ENCODE measurements around the gene ANKRD62. TPM values are rescaled to one million over a fixed set of nuclear protein-coding genes. Genes with fewer than 3 reads are reported as not detected.
A peak's percentile ranks its signal among the peaks of the same experiment; 100 is the strongest.
"Not testable (repeated sequence)": the region's sequence is repeated elsewhere in the genome, so short reads cannot be mapped to it uniquely, and the experiment has no call there.

The ANKRD62 gene
- total RNA-seq, 1 experiment from 2014 or later, result not detected

DNA sequence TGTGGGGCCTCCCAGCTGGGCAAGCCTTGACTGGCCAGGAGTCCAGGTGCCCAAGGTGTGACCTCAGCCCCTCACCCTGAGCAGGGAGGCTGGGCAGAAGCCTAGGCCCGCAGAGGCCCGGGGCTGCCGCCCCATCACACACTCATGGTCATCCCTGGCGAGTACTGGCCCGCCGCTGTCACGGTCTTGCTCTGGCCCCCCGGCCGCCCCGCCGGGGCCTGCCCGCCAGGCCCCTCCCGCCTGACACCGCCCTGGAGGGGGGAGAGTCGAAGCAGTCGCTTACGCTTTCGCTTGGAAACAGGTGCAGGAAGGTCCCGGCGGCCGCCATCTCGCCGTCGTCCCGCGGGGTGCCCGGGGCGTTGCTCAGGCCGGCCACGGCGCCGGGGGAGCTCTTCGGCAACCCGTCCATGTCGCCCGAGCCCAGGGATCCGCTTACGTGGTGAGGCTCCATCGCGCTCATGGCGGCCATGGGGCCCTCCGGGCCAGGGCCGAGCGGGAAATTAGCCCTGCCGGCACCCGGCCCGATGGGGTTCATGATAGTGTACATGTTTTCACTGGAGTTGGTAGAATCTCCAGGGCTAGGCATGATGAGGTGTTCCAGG lies 26.6 kb upstream of the ANKRD62 start:
- DNase-seq (ENCODE audit: low read depth), result no peak

DNA sequence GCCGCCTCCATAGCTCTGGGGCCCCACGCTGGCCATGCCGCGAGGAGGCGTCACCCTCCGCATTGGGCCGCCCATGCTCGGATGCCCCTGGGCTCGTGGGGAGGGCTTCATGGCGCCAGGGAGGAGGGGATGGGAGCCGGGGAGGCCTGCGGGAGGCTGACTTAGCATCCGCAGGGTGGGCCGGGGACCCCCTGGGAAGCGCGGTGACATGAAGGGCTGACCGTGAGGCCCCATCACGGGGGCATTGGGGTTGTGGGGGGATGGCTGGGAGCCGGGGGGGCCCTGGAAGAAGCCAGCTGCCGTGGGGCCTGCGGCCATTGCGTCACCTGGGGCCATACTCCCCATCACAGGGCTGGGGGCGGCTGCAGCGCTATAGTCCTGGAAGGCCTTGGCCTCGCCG lies 26.0 kb upstream of the ANKRD62 start:
- DNase-seq (ENCODE audit: low read depth), result no peak

DNA sequence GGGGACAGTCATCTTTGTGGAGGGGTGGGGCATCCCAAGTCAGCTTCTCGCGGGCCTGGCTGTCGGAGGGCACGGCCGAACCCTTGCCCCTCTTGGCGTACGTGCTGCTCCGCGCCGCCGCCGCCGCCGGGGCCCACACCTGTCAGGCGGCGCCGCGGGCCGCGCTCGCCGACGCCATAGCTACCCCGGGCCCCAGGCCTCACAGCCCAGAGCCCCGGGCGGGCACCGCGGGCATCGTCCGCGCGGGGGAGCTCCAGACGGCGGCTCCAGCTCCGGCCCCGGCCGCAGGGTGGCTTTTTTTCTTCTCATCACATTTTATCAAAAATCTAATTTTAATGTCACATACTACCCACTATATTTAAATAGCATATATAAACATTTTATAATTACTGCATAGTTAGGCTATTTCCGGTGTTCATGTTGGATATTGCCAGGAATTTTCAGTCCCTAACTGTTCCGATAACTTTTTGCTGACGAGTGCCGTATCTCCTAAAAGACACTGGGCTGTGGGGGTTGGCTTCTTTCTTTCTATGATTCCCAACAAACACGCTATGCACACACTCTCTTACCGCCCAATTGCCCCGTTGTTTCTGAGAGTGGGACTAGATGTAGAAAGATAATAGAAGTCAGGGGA lies 25.2 kb upstream of the ANKRD62 start:
- DNase-seq (ENCODE audit: low read depth), result not testable (repeated sequence)

DNA sequence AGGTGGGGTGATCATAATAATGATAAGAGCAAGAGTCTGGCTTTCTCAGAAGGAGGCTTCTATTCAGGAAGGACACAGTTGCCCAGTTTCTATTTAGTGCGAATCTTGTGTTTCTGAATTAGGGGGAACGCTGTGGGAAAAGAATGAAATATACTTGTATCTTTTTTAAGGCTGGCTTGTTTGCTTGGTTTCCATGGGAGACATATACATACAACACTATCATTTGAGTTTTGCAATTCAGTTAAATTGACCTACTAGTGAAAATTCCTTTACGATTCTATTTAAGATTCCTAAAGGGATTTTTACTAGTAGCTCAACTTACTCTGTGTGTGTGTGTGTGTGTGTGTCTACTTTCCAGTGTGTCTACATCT lies 24.7 kb upstream of the ANKRD62 start:
- no peak for DNase-seq (ENCODE audit: low read depth)

DNA sequence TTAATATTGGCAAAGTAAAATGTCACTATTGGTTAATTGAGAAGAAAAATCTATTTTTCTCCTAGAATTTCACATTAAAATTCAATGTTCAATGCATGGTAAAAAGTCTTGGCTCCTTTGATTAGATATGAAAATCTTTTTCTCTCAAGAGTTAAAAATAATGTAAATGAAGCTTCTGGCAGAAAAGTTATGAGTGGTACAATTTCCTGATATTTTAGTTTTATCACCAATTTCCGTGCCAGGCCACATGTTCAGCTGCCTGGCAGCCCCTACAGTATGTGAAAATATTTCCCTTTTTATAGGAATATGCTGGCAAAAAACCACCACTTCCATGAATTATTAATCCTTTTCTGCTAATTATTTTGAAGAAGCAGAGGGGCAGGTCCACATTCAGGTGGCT lies 22.6 kb upstream of the ANKRD62 start:
- DNase-seq (ENCODE audit: low read depth), result not testable (repeated sequence)

DNA sequence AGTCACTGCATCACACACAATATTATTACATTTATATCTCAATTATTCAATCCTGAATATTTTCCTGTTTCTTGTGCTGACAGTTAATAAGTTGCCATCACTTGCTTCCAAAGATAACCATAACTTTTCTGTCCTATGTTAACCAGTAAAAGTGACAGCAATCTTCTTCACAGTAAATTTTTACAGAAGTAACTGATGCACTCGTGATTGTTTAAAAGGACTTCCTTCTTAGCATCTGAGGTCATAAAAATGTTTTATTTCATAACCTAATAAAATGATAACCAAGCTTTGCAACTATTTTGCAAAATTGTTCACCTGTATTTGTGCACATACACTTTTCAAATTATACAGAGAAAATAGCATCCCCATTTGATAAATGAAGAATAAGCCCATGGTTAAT lies 20.6 kb upstream of the ANKRD62 start:
- DNase-seq (ENCODE audit: low read depth), result no peak

DNA sequence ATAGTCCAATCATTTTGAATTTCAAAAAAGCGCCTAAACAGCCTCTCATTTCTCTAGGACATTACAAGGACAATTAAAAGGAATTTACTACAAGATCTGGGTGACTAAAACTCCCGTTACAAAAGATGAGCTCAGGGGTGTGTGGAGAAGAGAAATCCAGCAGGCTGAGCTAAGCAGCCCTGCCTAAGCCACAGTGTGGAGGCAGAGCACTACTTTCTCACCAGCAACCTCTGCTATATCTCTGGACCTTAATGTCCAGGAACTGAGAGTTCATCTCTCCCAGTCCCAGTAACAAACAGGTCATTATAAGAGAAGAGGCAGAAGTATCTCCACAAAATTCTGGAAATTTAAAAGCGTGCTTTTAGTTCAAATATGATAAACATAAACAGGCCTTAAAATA lies 18.9 kb upstream of the ANKRD62 start:
- DNase-seq (ENCODE audit: low read depth), result no peak

DNA sequence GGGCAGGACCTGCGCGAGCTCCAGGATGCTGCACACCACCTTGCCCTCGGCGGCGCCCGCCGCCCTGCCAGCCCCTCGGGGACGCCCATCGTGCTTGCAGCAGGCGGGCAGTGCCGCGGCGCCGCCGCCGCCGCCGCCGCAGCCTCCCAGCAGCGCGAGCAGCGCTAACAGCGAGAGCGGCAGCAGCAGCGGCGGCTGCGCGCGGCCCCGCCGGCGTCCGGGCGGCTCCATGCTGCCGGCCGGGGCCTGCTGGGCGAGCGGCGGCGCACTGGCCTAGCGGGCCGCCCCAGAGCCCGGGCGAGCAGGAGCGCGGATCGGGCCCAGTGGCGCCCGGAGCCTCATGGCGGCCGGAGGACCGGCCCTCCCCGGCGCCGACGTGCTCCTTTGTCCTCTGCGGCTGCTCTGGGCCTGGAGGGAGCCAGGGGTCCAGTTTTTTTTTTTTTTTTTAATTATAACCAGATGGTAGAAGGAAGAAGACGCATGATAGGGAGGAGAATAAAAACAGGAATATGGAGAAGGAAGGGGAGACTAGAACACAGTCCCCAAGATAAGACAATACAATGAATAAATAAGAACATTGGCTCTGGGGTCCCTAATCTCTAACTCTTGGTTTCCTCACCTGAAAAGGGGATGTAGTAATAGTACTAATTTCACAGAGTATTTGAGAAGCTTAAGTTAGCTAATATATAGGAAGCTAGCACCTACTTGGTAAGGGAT lies 17.1 kb upstream of the ANKRD62 start:
- no peak for DNase-seq (ENCODE audit: low read depth)

DNA sequence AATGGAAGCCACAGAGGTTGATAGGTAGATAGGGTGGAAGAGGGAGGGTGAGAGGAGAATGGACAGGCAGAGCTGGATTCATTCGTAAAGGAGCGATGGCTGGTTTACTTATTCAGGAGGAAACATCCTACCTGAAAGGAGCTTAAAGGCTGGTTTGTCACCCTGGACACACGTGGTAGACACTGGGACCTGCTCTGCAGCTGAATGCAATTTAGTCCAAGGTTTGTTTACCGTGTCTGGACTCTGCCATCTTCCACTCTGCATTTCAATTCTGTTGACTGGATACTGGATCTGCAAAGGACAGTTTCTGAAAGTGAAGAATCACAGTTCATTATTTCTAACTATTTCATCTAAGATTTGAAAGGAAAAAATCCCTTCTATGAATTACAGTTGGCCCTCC lies 15.6 kb upstream of the ANKRD62 start:
- DNase-seq (ENCODE audit: low read depth), result not testable (repeated sequence)

DNA sequence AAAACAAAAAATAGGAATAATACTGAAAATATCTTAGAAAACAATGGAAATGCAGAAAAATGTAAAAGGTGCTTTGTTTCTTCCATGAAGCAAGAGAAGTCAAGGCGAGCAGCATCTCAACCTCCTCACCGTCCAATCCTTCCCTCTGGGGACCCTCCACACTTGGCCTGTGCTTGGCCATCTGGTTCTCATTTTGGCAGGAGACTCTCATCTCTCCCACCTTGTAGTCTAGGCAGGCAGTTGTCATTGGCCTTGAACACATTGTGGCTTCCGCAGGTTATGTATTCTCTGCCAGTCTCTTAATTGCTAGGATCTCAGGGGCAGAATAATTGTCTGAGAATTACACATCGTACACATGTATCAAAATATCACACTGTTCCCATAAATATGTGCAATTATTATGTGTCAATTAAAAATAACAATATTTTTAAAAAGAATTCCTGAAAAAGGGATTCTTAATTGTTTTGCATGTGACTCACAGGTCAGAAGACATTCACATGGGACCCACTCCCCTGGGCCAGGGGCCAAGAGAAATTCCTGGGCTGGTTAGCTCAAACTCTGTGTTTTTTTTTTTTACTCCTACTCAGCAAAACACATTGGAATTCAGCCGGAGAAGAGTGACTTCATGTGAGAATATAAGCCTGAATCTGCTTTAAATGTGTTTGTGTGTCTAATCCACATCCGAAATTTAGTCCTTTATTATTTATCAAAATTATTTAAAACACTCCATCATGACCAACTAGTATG lies 14.0 kb upstream of the ANKRD62 start:
- DNase-seq (ENCODE audit: low read depth), result no peak

DNA sequence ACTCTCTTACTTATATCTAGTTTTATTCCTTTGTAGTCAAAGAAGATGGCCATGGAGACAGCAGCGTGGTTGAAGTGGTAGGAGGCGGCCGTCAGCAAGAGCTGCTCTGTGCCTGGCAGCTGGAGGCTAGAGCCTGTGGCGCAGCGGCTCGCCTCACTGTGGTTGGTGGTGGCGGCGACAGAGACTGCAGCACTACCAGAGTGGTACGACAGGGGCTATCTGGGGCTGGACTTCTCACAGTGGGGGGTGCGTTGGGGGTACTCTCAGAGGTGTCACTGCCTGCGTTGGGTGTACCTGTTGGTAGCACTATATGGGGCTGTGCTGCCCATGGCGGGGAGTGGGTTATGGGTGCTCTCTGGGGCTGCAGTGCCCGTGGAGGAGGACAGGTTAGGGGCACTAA lies 8.5 kb upstream of the ANKRD62 start:
- no peak for DNase-seq (ENCODE audit: low read depth)

DNA sequence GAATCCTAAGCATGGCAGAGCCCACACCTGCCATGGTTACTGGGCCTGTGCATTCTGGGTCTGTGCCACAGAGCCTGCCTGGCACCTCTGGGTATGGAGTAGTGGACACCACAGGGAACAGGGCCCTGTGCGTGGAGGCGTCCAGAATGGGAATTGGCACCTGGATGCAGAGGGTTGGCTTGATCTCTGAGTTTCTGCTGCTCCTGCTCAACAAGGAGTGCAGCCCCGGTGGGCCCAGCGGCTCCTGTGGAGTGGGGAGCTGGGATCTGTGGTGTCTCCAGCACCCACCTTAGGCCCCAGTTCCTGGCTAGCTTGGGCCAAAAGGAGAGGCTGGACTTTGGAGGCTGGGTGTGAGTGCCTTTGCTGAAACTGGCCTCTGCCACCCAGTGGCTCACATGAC lies 7.9 kb upstream of the ANKRD62 start:
- DNase-seq (ENCODE audit: low read depth), result no peak

DNA sequence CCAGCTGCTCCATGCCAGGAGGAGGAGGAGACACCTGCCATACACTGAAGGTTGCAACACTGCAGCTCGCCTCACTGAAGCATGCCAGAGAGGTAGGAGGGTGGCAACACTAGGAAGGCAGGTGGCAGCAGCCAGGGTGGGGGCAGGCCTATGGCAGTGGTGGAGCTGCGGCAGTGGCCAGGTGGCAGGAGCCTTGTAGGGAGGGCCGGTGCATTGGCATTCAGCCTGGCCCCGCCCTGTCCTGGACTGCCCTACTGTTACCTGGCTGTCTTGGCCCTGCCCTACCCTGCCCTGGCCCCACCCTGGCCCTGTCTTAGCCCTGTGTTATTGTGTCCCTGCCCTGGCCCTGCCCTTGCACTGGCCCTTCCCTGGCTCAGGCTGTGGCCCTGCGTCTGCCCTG lies 7.4 kb upstream of the ANKRD62 start:
- DNase-seq (ENCODE audit: low read depth), result no peak

DNA sequence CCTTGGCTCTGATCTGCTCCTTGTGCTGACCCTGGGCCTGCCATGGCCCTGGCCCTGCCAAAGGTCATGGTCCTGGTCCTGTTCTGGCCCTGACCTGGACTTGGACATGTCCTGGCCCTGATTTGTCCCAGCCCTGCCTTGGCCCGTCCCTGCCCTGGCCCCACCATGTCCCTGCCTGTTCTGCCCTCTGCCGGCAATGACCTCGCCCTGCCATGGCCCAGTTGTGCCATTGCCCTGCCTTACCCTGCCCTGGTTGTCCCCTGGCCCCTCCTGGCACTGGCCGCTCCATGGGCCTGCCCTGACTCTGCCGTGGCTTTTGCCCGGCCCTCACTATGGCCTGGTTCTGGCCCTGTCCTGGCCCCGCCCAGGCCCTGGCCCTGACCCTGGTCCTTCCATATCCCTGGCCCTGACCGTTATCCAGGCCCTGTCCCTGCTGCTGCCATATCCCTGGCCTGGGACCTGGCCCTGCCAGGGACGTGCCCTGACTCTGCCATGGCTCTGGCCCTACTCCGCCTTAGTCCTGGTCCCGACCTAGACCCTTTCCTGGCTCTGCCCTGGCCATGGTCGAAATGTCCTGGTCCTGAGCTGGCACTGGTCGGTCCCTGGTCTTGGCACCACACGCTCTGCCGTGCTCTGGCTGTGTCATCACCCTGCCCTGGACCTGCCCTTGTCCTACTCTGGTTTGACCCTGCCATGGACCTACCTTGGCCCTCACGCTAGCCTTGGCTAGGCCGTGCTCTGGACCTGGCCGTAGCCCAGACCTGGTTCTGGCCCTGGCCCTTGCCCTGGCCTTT lies 6.8 kb upstream of the ANKRD62 start:
- DNase-seq (ENCODE audit: low read depth), result no peak

DNA sequence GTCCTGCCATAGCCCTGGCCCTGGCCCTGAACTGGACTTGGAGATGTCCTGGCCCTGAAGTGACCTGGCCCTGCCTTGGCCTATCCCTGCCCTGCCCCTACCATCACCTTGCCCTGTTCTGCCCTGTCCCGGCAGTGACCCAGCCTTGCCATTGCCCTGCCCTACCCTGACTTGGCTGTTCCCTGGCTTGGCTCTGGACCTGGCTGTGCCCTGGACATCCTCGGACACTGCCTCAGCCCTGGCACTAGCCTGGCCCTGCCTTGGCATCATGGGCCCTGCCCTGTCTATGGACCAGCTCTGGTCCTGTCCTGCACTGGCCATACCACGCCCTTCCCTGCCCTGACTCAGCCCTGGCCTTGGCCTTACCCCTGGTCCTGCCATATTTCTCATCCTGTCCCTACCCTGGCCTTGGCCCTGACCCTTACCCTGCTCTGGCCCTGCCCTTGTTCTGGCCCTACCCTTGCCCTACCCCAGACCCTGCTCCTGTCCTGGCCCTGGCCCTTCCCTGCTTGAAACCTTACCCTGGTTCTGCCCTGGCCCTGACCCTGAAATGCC lies 6.1 kb upstream of the ANKRD62 start:
- DNase-seq (ENCODE audit: low read depth), result no peak

DNA sequence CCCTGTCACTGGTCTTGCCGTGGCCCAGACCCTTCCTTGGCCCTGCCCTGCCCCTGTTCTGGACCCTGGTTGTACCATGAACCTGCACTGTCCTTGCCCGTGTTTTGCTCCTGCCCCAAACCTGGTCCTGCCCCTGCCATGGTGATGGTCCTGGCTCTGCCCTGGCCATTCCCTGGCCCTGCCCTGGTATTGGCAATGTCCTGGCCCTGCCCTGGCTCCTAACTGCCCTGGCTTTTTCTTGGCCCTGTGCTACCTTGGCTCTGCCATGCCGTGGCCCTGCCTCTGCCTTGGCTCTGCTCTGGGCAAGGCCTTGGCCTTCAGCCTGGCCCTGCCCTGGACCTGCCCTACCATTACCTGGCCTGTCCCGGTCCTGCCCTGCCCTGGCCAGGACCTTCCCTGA lies 5.5 kb upstream of the ANKRD62 start:
- DNase-seq (ENCODE audit: low read depth), result no peak

DNA sequence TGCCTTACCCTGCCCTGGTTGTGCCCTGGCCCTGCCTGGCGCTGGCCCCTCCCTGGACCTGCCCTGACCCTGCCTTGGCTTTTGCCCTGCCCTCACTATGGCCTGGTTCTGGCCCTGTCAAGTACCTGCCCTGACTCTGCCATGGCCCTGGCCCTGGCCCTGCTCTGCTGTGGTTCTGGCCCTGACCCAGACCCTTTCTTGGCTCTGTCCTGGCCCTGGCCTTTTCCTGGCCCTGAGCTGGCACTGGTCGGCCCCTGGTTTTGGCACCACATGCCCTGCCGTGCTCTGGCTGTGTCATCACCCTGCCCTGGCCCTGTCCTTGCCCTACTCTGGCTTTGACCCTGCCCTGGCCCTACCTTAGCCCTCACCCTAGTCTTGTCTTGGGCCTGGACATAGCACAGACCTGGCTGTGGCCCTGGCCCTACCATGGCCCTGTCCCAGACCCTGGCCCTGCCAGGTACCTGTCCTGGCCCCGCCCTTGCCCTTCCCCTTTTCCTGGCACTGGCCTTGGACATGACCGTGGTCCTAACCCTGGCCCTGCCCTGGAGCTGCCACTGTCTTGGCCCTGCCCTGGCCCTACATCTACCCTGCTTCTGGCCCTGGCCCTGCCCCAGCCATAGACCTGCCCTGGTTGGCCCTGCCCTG lies 4.8 kb upstream of the ANKRD62 start:
- DNase-seq (ENCODE audit: low read depth), result no peak

DNA sequence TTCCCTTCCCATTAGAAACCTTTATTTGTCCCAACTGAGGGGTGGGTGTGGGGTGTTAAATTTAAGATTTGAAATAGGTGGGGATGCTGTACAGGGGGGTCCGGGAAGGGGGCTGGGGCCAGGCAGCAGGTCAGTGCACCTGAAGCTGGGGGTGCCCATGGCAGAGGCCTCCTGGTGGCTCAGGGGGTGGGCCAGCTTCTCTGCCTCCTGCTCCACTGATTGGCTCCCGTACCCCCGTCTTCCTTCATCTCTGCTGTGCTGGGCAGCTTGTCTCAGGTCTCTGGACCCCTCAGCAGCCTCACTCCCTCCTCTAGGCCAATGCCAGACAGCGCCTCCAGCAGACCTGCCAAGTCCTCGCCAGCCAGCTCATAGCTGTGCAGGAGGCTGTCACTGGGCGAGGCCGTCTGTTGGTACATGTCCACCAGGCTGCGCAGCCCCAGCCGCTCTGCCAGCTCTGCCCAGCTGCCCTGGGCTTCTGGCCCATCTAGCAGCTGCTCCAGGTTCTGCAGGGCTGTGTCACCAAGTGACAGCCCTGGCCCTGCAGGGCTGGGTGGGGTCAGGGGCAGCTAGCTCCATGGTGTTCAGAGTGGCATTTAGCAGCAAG lies 2.0 kb upstream of the ANKRD62 start:
- DNase-seq (ENCODE audit: low read depth), result no peak

DNA sequence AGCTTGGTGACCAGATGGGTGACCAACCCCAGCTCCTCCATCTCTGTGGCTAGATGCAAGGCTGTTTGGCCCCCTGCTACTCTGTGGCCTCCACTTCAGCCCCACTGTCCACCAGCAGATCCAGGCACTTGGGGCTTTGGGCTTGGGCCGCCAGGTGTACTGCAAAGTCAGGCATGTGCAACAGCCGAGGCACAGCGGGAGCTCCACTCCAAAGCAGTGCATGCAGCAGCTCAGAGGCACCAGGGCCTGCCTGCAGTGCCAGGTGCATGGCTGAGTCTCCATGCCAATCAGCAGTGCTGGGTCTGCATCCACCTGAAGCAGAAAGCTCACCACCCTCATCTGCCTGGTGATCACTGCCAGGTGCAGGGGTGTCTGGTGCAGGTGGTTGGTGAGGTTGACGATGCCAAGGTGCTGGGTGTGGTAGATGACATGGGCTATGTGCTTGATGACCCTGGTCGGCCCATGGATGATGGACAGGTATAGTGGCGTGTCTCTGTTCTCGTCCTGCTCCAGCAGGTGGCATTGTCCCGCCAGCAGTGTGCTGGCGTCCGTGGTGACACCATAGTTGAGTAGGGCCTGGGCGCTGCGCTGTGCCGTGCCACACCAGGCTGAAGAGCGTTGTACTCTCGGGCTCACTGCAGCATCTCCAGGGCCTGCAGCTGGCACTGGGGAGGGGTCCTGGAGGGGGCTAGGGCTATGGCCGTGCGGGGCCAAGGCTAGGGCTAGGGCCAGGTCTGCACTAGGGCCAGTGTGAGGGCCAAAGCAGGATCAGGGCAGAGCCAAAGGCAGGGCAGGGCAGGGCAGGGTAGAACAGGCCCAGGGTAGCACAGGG lies 1.0 kb upstream of the ANKRD62 start:
- DNase-seq (ENCODE audit: low read depth), result peak; percentile 21

DNA sequence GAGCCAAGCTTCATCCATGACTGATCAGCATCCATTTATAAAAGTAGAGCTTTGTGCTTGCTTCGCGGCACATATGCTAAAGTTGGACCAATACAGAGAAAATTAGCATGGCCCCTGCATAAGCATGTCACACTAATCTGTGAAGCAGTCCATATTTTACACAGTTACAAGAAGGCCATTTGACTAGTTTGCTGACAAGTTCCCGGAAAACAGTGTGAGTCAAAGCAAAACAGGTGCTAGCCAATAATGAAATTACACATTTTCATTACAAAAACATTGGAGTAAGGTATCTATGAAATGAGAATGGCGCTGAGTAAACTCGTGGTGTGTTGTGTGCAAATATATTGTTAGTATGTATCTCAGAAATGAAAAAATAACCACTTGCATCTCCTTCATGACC lies 4.7 kb downstream of the ANKRD62 start:
- no peak for DNase-seq (ENCODE audit: low read depth)

All from M059J (cell line).